ENCODE results near the gene ATP6V1B1.

Gene ATP6V1B1

DNA sequence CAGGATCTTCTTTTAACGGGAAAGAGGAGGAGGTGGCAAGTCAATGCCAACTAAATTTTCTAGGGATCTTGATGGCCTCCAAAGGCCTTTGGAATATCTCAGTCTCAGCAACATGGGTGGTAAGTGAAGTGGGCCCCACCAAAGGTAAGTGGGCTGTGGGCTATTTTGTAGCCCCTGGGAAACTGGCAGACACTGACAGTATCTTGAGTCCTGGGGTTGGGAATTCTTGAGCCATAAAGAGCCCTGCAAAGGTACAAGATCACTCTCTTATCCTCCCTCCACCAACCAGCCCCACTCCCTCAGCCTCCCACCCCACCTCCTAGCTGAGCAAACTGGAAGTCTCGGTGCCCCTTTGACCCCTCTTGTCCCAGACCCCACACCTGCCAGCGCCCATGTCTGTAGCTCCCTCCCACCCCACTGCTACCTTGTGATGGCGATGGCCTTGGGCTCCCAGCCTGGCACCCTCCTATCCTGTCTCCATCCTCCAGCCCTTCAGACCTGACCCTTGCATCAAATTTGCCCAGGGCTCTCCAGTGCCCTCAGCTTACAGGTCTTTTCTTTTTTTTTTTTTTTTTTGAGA is 8.5 kb downstream of the ATP6V1B1 start:
- DNase-seq (ENCODE audit: low read depth), result no peak

DNA sequence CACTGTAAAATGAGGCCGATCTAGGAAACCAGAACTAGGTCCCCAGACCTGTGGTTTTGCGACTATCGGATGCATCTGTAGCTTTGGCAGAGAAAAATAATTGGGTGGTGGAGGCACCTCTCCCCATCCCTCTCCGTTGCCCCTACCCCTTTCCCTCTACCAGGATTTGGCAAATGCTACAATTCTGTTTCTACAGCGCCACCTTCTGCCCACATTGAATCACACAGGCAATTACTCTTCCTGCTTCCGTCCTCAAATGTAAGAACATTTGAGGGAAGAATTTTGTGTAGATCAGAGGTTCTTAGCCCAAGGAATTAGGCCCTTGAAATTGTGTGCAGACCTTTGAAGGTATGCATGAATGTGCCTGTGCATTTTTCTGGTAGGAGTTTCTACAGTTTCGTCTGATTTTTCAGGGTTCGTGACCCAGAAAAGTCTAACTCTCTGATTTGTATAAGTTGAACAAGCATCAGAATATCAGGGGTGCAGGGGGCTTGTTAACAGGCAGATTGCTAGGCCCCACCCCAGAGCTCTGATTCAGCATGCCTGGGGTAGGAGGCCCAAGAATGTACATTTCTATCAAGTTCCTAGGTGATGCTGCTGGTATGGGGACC is 11.2 kb downstream of the ATP6V1B1 start:
- peak; percentile 57 for DNase-seq (ENCODE audit: low read depth)

DNA sequence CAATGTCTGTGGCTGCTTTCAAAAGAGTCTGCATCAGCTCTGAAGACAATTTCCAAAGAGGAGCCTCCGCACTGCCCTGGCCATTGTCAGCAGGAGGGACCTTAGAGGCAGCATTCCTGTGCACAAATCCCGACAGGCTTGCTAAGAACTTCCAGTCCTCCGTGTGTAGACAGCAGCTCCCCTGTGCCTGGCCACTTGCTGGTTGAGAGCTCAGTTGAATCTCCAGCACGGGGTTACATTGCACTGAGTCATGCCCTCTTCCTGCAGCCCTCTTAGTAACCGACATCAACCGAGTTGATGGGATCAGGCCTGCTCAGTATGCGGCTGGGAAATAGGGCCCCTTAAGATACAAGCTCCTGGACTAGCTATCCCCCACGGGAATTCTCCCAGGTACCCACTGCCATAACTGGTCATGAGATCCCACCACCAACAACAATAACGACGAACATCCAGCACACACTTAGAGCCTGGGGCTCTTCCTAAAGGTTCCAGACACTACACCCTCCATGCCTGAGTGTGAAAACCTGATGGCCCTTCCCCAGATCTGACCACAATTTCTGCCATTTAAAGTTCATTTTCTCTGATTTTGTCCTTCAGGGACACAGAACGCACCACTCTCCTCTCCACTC is 12.0 kb downstream of the ATP6V1B1 start:
- peak; percentile 78 for DNase-seq (ENCODE audit: low read depth)

DNA sequence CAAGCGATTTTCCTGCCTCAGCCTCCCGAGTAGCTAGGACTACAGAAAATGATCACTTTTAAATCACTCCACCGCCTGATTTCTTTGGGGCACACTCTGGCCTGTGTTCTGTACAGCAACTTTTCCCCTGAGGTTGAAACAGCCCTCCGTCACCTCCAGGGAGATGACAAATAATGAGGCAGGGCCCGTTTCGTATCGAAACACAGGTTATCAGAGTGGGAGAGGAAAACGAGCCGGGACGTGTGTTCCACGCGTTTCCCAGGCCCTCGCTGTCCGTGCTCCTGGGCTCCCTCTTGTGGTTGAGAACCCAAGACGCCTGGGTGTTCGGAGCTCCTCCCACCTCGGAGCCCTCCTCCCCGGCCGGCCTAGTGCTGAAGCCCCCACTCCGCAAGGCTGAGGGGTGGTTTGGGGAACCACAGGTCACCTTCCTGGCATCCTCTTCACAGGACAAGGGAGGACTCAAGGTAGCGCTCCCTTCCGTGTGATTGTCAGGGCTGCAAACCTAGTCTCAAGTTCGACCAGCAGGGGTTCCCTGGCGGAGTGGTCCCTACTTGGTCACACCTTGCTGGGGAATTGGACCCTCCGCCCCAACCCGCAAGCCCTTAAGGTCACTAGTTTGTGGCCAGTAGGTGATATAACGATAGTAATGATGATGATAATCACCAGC is 12.8 kb downstream of the ATP6V1B1 start:
- DNase-seq (ENCODE audit: low read depth), result peak; percentile 71

DNA sequence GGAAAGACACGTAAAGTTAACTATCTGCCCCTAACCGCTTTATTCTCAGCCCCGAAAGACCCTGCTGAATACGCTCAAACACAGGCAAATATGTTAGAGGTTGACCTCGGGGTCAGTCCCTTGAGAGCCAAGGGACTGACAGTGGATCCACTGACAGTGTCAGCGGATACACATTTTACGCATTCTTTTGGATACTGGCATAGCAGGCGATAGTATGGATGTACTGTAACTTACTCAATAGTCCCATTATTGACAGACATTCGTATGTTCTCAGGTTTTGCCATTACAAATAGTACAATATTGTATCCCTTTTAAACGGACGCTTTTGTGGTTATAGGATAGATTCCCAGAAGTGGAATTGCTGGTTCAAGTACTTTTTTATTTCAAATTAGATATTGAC is 13.4 kb downstream of the ATP6V1B1 start:
- no peak for DNase-seq (ENCODE audit: low read depth)

DNA sequence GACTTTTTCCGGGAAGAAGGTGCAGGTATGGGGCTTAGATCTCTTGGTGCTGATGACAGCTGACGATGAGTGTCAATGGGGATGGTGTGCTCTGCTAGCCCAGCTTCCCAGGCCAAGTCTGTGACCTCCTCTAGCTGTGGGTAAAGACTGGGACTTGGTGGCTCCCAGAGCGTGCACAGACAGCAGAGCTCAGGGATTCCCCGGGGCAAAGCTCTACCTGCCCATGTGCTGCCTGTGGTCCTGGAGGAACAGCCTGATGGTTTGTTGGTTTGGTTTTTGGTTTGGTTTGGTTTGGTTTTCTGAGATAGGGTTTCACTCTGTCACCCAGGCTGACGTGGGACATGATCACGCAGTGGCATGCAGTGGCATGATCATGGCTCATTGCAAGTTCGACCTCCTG is 19.2 kb downstream of the ATP6V1B1 start:
- no peak for DNase-seq (ENCODE audit: low read depth)

DNA sequence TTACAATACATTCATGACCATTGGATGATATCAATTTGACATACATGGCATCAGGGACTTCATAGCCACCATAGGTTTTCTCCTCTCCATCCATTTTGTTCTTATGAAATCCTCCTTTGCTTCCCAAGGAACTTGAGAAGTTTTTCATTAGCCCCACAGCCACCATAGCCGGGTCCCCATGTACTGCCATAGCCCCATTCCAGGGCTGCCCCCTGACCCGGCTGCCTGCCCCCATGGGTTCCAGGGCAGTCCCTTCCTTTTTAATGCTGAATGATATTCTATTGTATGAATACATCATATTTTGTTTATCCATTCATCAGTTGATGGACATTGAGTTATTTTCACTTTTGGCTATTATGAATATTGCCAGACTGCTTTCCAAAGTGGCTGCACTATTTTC is 20.4 kb downstream of the ATP6V1B1 start:
- no peak for DNase-seq (ENCODE audit: low read depth)

DNA sequence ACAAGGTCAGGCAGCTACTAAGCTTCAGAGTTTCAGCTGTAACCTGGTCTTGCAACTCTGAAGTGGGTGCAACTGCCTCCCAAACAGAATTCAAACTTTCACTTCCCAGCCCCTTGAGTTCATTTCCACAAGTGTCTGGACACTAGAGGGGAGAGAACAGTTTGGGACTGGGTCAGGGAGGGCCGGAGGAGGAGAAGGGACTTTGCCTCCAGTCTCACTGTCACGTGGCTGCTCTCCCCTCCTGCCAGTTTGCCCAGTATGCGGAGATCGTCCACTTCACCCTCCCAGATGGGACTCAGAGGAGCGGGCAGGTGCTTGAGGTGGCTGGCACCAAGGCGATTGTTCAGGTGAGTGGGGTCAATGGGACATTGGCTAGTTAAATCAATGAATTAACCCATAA is 22.1 kb downstream of the ATP6V1B1 start:
- no peak for DNase-seq (ENCODE audit: low read depth)

DNA sequence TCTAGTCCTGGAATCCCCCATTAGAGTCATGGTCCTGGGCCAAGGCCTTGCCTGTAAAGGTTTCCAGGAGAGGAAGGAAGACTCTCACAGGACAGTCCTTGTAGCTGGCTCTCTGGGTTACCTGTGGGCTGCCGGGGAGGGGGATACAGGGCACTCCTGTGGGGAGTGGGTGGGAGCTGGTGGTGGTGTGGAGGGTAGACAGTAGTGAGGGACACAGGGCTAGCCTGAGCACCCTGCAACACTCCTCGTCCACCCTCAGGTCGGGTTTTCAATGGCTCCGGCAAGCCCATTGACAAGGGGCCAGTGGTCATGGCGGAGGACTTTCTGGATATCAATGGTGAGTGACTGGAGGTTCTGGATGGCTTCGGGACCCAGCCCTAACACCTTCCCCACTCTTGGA is 23.1 kb downstream of the ATP6V1B1 start:
- DNase-seq (ENCODE audit: low read depth), result no peak

DNA sequence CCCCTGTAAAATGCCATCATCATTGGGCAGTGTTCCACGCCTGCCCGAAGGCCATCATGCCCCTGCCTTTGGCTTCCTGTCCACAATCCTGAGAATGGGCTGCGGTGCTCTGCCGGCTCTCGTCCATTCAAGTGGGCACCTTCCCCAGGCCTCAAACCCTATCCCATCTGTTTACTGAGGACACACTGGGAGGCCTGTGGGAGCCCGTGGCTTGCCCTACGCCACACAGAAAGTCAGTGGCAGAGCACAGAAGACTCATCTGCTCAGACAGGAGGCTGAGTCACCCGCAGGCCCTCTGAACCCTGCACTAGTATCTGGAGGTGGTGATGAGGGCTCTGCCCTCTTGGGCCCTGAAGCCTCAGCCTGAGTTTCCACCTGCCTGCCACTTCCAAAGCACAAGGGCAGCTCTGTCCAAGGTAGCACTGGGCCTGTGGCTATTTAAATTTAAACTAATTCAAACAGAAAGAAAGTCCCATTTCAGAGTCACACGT is 23.6 kb downstream of the ATP6V1B1 start:
- no peak for DNase-seq (ENCODE audit: low read depth)

DNA sequence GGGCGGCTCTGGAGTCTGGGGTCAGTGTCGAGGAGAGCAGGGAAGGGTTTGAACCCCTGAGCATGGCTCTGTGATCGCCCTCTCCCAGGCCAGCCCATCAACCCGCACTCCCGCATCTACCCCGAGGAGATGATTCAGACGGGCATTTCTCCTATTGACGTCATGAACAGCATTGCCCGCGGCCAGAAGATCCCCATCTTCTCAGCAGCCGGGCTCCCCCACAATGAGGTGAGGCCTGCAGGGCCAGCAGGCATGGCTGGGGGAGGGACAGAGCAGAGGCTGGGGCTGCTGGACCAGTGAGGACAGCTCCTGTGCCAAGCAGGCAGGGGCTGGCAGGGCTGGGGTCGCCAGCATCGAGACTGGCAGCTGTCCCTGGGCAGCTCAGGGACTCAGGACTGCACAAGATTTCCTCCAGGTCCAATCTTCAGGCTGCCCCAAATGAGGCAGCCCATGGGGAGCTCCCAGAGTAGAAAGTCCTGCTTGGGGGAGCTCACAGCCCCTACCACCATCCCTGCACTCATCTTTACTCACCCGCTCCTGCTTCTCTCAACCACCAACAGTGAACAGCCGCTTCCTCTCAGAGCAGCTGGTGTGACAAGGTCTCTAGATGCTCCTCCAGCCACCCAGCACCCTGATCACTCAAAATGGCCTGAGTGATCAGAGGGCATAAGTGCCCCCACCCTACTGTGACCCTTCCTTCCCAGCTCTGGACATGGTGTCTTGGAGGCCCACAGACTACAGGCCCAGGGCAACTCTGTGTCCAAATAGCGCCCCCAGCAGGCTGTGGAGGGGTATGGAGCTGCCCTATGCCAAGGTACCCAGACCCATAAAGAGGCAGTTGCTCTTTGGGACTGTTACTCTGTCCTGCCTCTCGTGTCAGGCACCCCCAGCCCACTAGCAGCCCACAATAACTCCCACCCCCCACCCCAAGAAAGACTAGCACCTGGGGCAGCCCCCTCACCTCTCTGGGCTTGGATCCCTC is 24.4 kb downstream of the ATP6V1B1 start:
- no peak for DNase-seq (ENCODE audit: low read depth)

DNA sequence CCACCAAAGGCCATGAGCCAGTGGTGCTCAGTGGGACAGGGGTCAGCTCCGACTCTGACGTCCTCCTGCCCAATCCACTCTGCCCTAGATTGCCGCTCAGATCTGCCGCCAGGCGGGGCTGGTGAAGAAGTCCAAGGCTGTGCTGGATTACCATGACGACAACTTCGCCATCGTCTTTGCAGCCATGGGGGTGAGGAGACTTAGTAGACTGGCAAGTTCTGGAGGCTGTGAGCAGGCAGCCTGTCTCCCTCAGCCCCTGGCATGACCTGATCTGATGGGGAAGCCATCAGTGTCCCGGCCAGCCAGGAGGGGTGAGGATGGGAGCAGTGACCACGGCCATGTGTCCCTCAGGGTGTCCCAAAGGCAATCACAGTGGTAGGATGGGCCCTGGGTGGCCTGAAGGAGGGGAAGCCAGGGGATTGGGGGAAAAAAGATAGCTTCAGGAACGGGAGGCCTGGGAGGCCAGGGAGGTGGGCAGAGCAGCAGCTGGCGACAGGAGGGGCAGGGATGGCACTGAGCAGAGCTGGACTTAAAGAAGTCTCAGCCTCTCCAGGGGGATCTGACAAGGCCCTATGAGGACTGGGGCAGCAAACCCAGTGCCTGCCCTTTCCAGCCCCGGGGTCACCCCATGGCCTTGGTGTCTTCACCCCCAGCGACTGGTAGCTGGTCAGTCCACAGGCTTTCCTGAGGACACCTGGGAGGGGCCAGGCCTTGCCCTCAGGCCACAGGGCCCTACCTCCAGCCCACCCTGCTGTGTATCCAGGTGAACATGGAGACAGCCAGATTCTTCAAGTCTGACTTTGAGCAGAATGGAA is 25.3 kb downstream of the ATP6V1B1 start:
- DNase-seq (ENCODE audit: low read depth), result no peak

DNA sequence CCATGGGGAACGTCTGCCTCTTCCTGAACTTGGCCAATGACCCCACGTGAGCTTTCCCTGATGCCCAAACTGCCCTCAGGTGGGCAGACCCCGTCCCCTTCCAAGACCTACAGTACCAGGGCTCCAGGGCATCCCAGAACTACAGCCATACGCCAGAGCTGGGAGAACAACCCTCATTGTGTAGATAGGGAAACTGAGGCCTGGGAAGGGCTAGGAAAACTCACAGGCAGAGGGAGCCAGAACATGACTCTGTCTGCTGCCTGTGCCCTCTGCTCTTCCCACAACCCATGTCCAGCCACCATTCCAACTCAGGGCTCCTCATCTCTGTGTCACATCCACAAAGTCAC is 25.9 kb downstream of the ATP6V1B1 start:
- no peak for DNase-seq (ENCODE audit: low read depth)

DNA sequence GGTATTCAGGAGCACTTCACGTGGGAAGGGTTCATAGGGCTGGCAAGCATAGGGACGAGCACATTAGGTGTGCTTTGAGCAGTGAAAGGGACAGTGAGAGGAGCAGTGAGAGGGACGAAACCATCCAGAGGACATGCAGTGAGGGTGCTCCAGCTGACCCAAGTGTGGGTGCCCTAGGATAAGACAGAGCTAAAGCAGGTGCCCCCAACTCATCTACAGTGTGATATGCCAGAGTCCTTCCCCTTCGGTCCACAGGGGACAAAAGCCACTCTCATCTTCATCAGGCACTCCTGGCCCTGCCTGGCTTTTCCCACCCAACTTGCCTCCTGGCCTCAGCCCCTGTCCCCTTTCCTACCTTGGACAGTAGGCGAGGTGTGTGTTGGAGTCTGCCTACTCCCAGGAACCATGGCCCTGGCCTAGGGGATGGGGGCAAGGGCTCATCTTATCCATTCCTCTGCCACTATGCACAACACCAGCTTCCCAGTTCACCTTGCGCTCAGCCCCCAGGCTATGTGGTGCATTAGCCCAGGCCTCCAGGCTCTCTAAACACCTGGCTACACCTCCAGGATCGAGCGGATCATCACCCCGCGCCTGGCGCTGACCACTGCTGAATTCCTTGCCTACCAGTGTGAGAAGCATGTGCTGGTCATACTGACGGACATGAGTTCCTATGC is 26.6 kb downstream of the ATP6V1B1 start:
- no peak for DNase-seq (ENCODE audit: low read depth)

DNA sequence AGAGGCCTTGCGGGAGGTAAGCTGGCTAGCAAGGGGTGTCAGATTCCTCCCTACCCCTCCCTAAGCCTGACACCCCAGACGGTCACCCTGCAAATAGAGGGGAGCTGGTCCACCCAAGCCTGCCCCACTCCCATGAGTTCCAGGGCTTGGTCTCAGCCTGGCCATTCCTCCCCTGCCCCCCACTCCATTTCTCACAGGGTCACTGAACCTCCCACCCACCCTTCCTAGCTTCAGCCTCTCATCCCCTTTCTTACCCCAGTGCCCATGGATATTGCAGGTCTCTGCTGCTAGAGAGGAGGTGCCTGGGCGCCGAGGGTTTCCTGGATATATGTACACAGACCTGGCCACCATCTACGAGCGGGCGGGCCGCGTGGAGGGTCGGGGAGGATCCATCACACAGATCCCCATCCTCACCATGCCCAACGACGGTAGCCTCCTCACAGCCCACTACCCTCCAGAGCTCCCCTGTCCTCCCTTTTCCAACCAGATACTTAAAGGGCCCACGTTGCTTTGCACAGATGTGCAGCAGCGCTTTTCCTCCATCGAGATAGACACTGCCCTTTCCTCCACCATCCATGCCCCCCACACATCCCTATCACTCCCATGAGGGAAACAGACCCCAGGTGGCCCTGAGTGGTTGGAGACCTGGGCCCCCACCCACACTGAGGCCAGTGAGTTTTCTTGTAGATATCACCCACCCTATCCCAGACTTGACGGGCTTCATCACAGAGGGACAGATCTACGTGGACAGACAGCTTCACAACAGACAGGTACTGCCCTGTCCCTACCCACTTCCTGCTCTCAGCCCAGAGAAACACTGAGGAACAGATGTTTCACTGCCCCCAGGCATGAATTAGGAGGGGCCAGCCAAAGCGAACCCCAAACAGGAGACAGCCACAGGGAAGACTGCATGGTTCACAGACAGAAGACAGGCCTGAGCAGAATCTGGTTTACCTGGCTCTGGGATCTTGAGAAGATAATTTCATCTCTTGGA is 27.5 kb downstream of the ATP6V1B1 start:
- no peak for DNase-seq (ENCODE audit: low read depth)

DNA sequence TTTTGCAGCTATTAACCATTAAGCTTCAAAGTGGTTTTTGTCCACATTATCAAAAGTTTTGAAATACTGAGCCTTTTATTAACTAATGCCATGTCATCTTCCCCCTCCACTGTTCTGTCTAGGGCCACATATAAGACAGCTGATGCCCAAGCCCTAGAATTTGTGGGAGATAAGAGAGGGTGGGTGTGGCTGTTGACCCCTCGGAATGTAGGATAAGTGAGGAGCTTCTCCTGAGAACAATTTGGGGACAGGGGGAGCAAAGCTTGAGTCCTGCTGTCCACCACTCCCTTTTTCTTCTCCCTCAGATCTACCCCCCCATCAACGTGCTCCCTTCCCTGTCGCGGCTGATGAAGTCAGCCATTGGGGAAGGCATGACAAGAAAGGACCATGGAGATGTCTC is 28.4 kb downstream of the ATP6V1B1 start:
- DNase-seq (ENCODE audit: low read depth), result no peak

DNA sequence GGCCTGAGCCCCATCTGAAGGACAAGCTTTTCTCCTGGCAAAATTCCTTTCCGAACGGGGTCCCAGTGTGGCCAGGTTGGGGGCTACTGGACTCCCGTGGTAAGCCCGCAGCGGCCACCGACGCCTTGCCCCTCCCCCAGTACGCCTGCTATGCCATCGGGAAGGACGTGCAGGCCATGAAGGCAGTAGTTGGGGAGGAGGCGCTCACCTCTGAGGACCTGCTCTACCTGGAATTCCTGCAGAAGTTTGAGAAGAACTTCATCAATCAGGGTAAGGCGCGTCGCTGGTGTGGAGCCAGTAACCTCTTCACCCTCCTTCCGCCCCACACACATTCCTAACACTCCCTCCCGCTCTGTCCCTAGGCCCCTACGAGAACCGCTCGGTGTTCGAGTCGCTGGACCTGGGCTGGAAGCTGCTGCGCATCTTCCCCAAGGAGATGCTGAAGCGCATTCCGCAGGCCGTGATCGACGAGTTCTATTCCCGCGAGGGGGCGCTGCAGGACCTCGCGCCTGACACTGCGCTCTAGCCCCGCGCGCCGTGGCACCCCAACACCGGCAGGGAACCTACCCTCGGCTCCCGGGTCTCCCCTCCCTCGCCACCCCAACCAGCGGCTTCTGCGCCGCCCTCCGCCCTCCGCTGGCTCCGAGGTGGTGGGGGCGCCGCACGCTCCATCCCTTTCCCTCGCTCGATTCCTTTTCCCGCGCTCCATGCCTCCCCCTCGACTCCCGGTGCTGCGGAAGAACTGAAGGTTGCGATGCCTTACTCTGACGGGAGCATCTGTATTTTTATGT is 29.1 kb downstream of the ATP6V1B1 start:
- DNase-seq (ENCODE audit: low read depth), result peak; percentile 62

DNA sequence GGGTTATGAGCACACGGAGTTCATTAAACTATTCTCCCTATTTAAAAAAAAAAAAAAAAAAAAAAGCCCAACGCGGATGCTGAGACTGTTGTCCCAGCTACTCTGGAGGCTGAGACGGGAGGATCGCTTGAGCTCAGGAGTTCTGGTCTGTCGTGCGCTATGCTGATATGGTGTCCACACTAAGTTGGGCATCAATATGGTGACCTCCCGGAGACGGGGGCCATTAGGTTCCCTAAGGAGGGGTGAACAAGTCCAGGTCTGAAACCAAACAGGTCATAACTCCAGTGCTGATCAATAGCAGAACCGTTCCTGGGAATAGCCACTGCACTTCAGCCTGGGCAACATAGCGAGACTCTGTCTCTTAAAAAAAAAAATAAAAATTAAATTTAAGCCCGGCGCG is 29.8 kb downstream of the ATP6V1B1 start:
- no peak for DNase-seq (ENCODE audit: low read depth)

DNA sequence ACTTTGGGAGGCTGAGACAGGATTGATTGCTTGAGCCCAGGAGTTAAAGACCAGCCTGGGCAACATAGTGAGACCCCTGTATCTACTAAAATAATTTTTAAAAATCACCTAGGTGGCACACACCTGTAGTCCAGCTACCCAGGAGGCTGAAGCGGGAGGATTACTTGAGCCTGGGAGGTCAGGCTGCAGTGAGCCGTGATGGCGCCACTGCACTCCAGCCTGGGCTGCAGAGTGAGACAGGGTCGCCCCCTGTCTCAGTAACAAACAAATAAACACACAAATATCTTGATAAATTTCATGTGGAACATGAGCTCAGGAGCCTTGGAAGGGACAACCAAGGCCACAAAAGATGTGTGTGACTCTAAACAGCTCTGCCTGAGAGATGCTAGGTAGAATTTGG is 31.0 kb downstream of the ATP6V1B1 start:
- no peak for DNase-seq (ENCODE audit: low read depth)
